ENCODE data around the gene SLCO3A1.

DNA sequence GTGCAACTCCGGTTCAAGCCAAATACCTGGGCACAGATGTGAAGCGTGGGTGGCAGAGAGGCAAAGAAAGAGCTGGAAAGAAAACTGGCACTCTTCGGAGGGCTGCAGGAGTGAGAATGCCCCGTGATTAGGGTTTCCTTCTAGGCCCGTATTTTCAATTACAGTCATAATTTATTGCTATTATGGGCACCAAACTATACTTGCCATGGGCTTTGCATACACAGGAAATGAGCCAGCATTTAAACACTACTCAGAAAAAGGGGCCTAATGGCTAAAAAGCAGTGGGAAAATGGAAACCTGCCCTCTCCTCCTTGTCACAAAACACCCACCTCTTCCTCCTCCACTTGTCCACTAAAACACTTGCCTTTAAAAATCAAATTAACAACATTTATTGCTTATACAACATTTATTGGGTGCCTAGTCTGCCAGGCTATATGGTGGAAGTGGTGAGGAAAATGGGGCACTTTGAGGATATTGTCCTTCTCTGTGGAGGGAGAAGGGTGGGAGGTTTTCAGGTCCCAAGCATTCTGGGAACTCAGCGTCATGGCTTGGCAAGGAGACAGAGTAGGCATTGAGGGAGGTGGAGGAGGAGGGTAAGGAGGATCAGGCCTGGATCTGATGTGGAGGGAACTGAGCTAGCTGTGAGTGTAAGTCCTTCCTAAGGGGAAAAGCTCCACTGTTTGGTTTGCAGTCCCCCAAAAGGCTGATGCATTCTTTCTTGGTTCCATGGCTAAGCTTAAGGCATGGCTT is 160.9 kb downstream of the SLCO3A1 start:
- TF ChIP-seq, protein P1, sequence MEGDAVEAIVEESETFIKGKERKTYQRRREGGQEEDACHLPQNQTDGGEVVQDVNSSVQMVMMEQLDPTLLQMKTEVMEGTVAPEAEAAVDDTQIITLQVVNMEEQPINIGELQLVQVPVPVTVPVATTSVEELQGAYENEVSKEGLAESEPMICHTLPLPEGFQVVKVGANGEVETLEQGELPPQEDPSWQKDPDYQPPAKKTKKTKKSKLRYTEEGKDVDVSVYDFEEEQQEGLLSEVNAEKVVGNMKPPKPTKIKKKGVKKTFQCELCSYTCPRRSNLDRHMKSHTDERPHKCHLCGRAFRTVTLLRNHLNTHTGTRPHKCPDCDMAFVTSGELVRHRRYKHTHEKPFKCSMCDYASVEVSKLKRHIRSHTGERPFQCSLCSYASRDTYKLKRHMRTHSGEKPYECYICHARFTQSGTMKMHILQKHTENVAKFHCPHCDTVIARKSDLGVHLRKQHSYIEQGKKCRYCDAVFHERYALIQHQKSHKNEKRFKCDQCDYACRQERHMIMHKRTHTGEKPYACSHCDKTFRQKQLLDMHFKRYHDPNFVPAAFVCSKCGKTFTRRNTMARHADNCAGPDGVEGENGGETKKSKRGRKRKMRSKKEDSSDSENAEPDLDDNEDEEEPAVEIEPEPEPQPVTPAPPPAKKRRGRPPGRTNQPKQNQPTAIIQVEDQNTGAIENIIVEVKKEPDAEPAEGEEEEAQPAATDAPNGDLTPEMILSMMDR (IDR thresholded peaks at IDR 0.05), result no peak
- no peak for TF ChIP-seq POLR2A (IDR thresholded peaks at IDR 0.05)
- TF ChIP-seq POLR2AphosphoS5 (IDR thresholded peaks at IDR 0.05; ENCODE audit: insufficient read depth in 1 of 2, low read depth in 1 of 2), result no peak
